Neural cell (in vitro differentiated cells): ENCODE measurements around the gene CLSTN2.

Source experiments
- CTCF ChIP-seq: fragments of 450-650 bp; IDR thresholded peaks from 2 replicates; pipeline ENCODE4 v1.5.1; 2014; ENCODE audit warnings: antibody characterized with exemption, mild to moderate bottlenecking, moderate library complexity; ENCODE audit not compliant: poor library complexity, severe bottlenecking
- EP300 ChIP-seq: fragments of 450-650 bp; conservative IDR thresholded peaks from 2 replicates; pipeline ENCODE4 v1.6.1; 2014; ENCODE audit warnings: antibody characterized with exemption, mild to moderate bottlenecking, moderate library complexity; ENCODE audit not compliant: poor library complexity, severe bottlenecking
- EZH2 ChIP-seq: fragments of 200-600, 300-800 bp; shearing (Covaris generic), sonication (generic); IDR thresholded peaks from 2 replicates; pipeline ENCODE4 v1.6.1; 2014; ENCODE audit warnings: antibody characterized with exemption, low read length, borderline replicate concordance, mild to moderate bottlenecking; ENCODE audit not compliant: insufficient read depth, poor library complexity, severe bottlenecking
- MXI1 ChIP-seq: fragments of 450-650 bp; conservative IDR thresholded peaks from 2 replicates; pipeline ENCODE4 v1.6.1; 2014; ENCODE audit warnings: antibody characterized with exemption, mild to moderate bottlenecking; ENCODE audit not compliant: poor library complexity, severe bottlenecking
- POLR2AphosphoS5 ChIP-seq: IDR thresholded peaks from 2 replicates; pipeline ENCODE4 v1.6.1; 2012
- RAD21 ChIP-seq: fragments of 450-650 bp; conservative IDR thresholded peaks from 2 replicates; pipeline ENCODE4 v1.6.1; 2014; ENCODE audit warnings: antibody characterized with exemption, mild to moderate bottlenecking, moderate library complexity
- REST ChIP-seq: IDR thresholded peaks from 2 replicates; pipeline ENCODE4 v1.6.1; 2012; ENCODE audit warnings: borderline replicate concordance
- SMC3 ChIP-seq: fragments of 450-650 bp; conservative IDR thresholded peaks from 2 replicates; pipeline ENCODE4 v1.6.1; 2014; ENCODE audit warnings: antibody characterized with exemption, mild to moderate bottlenecking, moderate library complexity; ENCODE audit not compliant: poor library complexity

GRCh38 chr3:140146668-140147067 lies 211.7 kb downstream of the CLSTN2 start:
- TF ChIP-seq CTCF (no peak), REST (no peak), EZH2 (no peak), RAD21 (no peak), POLR2AphosphoS5 (no peak), SMC3 (no peak), EP300 (no peak), MXI1 (no peak)
